Measurements from ENCODE around the gene HSPB9.

DNA sequence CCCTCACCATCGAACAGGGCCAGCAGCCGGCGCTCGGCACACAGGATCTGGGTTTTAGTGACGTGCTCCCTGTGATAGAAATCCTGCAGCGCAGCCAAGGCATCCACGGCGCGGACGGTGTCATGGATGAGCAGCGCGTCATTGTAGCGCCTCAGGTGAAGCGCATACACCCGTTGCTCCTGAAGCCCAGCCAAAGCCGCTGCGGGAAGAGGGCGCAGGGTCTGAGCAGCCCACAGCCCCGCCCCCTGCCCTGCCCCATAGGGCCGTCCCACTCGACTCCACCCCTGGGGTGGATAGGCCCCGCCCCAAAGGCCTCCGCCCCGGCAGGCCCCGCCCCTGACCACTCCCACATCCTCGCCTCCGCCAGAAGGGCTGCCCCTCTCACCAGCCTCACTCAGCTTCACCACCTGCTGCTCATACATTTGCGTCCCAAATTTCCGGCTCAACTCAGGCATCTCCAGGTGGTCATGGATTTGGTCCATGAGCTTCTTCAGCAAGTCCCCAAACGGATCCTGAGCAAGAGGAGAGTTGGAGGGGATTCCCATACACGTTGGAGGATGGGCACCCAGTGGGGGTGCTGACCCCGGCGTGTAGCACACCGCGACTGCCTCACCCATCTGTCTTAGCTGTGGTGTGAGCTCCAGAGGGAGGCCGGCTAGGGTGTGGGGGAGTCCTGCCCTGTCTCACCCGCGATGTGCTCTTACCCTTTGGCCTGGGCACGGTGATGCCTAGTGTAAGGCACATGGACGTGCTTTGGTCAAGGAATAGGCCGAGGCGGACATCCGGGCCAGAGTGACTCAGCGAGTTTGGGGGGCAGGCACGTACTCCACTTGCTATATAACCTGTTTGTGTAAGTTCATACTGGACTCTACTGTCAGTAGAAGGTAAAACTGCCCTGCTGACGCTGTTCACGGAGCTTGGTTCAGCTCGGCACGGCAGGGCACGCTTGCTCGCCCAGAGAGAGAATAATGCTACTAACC lies 14.7 kb upstream of the HSPB9 start:
- TF ChIP-seq, protein P1, sequence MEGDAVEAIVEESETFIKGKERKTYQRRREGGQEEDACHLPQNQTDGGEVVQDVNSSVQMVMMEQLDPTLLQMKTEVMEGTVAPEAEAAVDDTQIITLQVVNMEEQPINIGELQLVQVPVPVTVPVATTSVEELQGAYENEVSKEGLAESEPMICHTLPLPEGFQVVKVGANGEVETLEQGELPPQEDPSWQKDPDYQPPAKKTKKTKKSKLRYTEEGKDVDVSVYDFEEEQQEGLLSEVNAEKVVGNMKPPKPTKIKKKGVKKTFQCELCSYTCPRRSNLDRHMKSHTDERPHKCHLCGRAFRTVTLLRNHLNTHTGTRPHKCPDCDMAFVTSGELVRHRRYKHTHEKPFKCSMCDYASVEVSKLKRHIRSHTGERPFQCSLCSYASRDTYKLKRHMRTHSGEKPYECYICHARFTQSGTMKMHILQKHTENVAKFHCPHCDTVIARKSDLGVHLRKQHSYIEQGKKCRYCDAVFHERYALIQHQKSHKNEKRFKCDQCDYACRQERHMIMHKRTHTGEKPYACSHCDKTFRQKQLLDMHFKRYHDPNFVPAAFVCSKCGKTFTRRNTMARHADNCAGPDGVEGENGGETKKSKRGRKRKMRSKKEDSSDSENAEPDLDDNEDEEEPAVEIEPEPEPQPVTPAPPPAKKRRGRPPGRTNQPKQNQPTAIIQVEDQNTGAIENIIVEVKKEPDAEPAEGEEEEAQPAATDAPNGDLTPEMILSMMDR (conservative IDR thresholded peaks at IDR 0.05), result no peak
- no peak for TF ChIP-seq EZH2 (IDR thresholded peaks at IDR 0.05; ENCODE audit: low read depth)

Measured in PC-9 (cell line).